ENCODE data around the gene ZBTB38. TPM values are rescaled to one million over a fixed set of nuclear protein-coding genes. Genes with fewer than 3 reads are reported as not detected.

The ZBTB38 gene
- polyA plus RNA-seq, 1 experiment: 97.1 TPM

- no peak for TF ChIP-seq CTCF (IDR thresholded peaks at IDR 0.05; ENCODE audit: low read depth, low read length)
- Histone ChIP-seq H3K9me3 (ENCODE audit: control insufficient read depth, insufficient read depth, low read length) (no peaks in the 10 kb centered on the region), H3K4me3 (ENCODE audit: low read depth, low read length) (no peak overlapping the region), H3K27ac (ENCODE audit: low read depth, low read length) (peak overlapping the region; percentile 98), H3K27me3 (ENCODE audit: control insufficient read depth, insufficient read depth, low read length) (no peaks in the 10 kb centered on the region)
- CTCF ChIA-PET: interaction anchor here (1.0 to 1.1 kb wide), 4 partner anchors 36 to 94 kb away, joined by 3 to 4 read pairs (median 4); no protein-coding TSS in a partner anchor
- POLR2A ChIA-PET: interaction anchor here (0.5 to 4.9 kb wide), 4 partner anchors 20 to 60 kb away, joined by 3 to 42 read pairs (median 21); partner anchors contain the start of gene ZBTB38
- no peak for DNase-seq (ENCODE audit: low read depth, low spot score)
Measured at GRCh38 chr3:141405591-141405990, 37.3 kb downstream of the ZBTB38 start.

GRCh38 chr3:141406265-141406664 lies 38.0 kb downstream of the ZBTB38 start:
- Histone ChIP-seq H3K27me3 (ENCODE audit: control insufficient read depth, insufficient read depth, low read length) (no peaks in the 10 kb centered on the region), H3K27ac (ENCODE audit: low read depth, low read length) (peak overlapping the region; percentile 98), H3K4me3 (ENCODE audit: low read depth, low read length) (no peak overlapping the region), H3K9me3 (ENCODE audit: control insufficient read depth, insufficient read depth, low read length) (no peaks in the 10 kb centered on the region)
- CTCF ChIA-PET: interaction anchor here (1.1 to 1.2 kb wide), 2 partner anchors 46 to 175 kb away, joined by 5 read pairs; partner anchors contain the start of gene PXYLP1
- POLR2A ChIA-PET: interaction anchor here (0.5 to 4.9 kb wide), 4 partner anchors 21 to 61 kb away, joined by 3 to 42 read pairs (median 21); partner anchors contain the start of gene ZBTB38
- no peak for TF ChIP-seq CTCF (IDR thresholded peaks at IDR 0.05; ENCODE audit: low read depth, low read length)
- no peak for DNase-seq (ENCODE audit: low read depth, low spot score)

- ChIA-PET POLR2A (interaction anchor here (1.6 to 4.9 kb wide), 3 partner anchors 22 to 40 kb away, joined by 4 to 42 read pairs (median 38); partner anchors contain the start of gene ZBTB38), CTCF (interaction anchor here (1.1 to 1.2 kb wide), 2 partner anchors 46 to 175 kb away, joined by 5 read pairs; partner anchors contain the start of gene PXYLP1)
- H3K27me3 ChIP-seq (ENCODE audit: control insufficient read depth, insufficient read depth, low read length): no peaks in the 10 kb centered on the region
- peak; percentile 96 for DNase-seq (ENCODE audit: low read depth, low spot score)
- H3K9me3 ChIP-seq (ENCODE audit: control insufficient read depth, insufficient read depth, low read length): no peaks in the 10 kb centered on the region
- H3K27ac ChIP-seq (ENCODE audit: low read depth, low read length): no peak overlapping the region
- H3K4me3 ChIP-seq (ENCODE audit: low read depth, low read length): no peak overlapping the region
- no peak for TF ChIP-seq CTCF (IDR thresholded peaks at IDR 0.05; ENCODE audit: low read depth, low read length)
Measured at GRCh38 chr3:141407047-141407446, 38.7 kb downstream of the ZBTB38 start.

GRCh38 chr3:141407825-141408224 lies 39.5 kb downstream of the ZBTB38 start:
- Histone ChIP-seq H3K27ac (ENCODE audit: low read depth, low read length) (peak overlapping the region; percentile 91), H3K9me3 (ENCODE audit: control insufficient read depth, insufficient read depth, low read length) (no peaks in the 10 kb centered on the region), H3K4me3 (ENCODE audit: low read depth, low read length) (no peak overlapping the region), H3K27me3 (ENCODE audit: control insufficient read depth, insufficient read depth, low read length) (no peaks in the 10 kb centered on the region)
- TF ChIP-seq CTCF (IDR thresholded peaks at IDR 0.05; ENCODE audit: low read depth, low read length): no peak
- no peak for DNase-seq (ENCODE audit: low read depth, low spot score)
- CTCF ChIA-PET: no interaction called here
- POLR2A ChIA-PET: interaction anchor here (0.9 to 4.9 kb wide), 2 partner anchors 9 to 41 kb away, joined by 3 to 42 read pairs; partner anchors contain the start of gene ZBTB38

- no peaks in the 10 kb centered on the region for H3K9me3 ChIP-seq (ENCODE audit: control insufficient read depth, insufficient read depth, low read length)
- CTCF ChIA-PET: no interaction called here
- peak overlapping the region; percentile 22 for H3K27ac ChIP-seq (ENCODE audit: low read depth, low read length)
- no peak for TF ChIP-seq CTCF (IDR thresholded peaks at IDR 0.05; ENCODE audit: low read depth, low read length)
- H3K27me3 ChIP-seq (ENCODE audit: control insufficient read depth, insufficient read depth, low read length): no peaks in the 10 kb centered on the region
- no peak for DNase-seq (ENCODE audit: low read depth, low spot score)
- POLR2A ChIA-PET: interaction anchor here (0.9 to 1.0 kb wide), 2 partner anchors 8 to 42 kb away, joined by 3 read pairs; no protein-coding TSS in a partner anchor
- no peak overlapping the region for H3K4me3 ChIP-seq (ENCODE audit: low read depth, low read length)
Measured at GRCh38 chr3:141408596-141408995, 40.3 kb downstream of the ZBTB38 start.
